Coronary artery (tissue), 2 donors: ENCODE measurements around the gene CHDH.

ENCODE experiments used
- DNase-seq: peaks from one replicate; pipeline ENCODE4 v3.0.0-alpha.2; 2017; ENCODE audit warnings: low spot score
- H3K27ac ChIP-seq, 2 donors: fragments of 200-600 bp; sonication (generic); one replicate each; pipeline ENCODE4 v1.5.1; 2016 to 2019
- H3K4me3 ChIP-seq: fragments of 200-600 bp; sonication (generic); 2 replicates; pipeline ENCODE4 v1.5.1; 2016; ENCODE audit warnings: mild to moderate bottlenecking, moderate library complexity
- TF ChIP-seq, protein P1 (sequence below): fragments of 200-600 bp; sonication (generic); IDR thresholded peaks from one replicate; pipeline ENCODE4 v1.5.1; 2019; ENCODE audit warnings: antibody characterized with exemption

The CHDH gene

DNA sequence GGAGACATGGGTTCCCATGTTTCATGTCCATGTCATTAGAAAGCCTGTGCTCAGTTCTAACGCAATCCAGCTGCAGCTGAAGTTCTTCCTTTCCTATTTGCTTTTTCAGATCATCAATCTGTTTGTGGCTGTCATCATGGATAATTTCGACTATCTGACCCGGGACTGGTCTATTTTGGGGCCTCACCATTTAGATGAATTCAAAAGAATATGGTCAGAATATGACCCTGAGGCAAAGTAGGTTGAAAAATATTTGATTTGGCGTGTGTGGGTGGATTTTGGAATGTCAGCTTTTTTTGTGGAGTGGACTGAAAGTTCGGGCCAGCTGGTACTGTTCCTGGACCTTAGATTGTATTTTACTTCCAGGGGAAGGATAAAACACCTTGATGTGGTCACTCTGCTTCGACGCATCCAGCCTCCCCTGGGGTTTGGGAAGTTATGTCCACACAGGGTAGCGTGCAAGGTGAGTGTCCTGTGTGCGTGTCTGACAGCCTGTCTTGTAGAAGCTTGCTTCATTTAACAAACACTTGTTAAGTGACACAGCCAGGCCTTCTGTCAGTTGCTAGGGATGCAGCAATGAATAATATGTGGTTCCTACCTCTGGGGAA is 69.6 kb downstream of the CHDH start:
- Histone ChIP-seq H3K4me3 (no peak overlapping the region), H3K27ac (peak overlapping the region in 1 of 2 donors; percentile 18)
- DNase-seq: no peak
- TF ChIP-seq, protein P1, sequence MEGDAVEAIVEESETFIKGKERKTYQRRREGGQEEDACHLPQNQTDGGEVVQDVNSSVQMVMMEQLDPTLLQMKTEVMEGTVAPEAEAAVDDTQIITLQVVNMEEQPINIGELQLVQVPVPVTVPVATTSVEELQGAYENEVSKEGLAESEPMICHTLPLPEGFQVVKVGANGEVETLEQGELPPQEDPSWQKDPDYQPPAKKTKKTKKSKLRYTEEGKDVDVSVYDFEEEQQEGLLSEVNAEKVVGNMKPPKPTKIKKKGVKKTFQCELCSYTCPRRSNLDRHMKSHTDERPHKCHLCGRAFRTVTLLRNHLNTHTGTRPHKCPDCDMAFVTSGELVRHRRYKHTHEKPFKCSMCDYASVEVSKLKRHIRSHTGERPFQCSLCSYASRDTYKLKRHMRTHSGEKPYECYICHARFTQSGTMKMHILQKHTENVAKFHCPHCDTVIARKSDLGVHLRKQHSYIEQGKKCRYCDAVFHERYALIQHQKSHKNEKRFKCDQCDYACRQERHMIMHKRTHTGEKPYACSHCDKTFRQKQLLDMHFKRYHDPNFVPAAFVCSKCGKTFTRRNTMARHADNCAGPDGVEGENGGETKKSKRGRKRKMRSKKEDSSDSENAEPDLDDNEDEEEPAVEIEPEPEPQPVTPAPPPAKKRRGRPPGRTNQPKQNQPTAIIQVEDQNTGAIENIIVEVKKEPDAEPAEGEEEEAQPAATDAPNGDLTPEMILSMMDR: no peak

DNA sequence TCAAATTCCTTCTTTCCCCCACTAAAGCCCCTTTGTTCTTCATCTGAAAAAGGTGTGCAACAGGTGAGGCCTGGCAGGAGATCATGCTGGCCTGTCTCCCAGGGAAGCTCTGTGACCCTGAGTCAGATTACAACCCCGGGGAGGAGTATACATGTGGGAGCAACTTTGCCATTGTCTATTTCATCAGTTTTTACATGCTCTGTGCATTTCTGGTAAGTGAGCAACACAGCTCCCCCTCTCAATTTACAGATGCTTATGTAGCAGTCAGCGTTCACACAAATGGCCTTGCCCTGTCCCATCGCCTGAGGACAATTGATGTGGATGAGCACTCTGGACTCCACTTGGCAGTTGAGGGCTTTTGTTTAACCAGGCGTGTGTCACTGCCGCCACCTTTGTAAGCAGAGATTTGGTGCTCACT is 70.4 kb downstream of the CHDH start:
- TF ChIP-seq, protein P1: no peak
- Histone ChIP-seq H3K4me3 (no peak overlapping the region), H3K27ac (no peak overlapping the region)
- DNase-seq: no peak

DNA sequence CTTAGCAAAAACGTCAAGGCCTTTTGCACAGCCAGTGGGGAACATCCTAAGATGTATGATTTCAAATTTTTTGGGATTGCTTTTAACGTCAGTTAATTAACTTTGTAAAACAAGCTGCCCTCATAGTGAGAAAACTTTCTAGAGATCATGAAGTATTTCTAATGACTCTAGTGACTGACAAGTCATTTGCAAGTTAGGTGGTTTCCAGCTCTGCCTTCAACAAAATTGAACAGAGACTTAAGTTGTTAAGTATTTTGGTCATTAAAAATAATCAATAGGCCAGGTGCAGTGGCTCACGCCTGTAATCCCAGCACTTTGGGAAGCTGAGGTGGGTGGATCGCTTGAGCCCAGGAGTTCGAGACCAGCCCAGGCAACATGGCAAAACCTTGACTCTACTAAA is 71.2 kb downstream of the CHDH start:
- H3K4me3 ChIP-seq: no peak overlapping the region
- DNase-seq: no peak
- TF ChIP-seq, protein P1: no peak
- H3K27ac ChIP-seq: no peak overlapping the region

DNA sequence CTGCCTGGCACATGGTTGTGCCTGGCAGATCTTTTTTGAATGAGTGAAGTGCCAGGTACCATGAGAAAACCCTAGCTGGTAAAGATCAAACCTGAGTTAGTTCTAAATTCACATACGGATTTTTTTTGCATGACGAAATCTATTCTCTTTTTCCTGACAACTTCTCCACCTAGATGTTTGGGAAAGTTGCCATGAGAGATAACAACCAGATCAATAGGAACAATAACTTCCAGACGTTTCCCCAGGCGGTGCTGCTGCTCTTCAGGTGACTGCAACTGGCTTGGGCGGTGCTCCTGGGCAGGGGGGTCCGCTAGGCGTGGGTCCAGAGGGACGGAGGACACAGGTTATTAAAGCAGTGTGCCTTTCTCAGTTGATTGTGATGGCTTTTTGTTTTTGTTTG is 71.8 kb downstream of the CHDH start:
- no peak for DNase-seq
- Histone ChIP-seq H3K27ac (no peak overlapping the region), H3K4me3 (no peak overlapping the region)
- TF ChIP-seq, protein P1: no peak

DNA sequence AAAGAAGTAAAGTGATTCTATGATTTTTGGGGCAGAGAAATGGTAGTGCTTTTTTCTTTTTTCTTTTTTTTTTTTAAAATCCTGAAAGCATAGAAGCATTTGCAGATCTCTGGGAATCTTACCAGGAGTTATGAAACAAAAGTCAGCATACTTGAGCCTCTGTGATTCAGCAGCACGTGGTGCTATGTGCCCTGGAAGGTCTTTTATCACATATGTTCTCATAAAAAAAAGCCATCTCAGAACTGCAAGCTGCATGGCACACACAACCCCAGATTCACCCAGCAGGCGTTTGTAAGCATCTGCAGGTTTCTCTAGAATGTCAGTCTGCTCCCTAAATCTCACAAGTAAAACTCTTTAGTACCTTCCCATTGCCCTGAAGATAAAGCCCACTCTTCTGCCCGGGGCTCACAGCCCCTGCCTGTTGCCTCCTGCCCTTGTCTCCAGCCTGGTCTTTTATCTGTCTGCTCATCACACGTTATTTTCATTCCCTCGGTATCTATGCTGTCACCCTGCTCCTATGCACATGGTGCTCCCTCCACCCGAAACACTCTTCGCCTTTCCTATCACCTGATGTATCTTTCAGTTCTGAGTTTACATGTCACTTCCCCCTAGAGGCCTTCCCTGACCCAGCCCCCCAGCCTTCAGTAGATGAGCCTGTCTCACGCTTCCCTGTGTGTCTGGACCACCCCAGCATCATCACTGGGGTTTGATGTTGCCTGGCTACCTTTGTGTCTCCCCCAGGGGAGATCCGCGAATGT is 72.4 kb downstream of the CHDH start:
- Histone ChIP-seq H3K27ac (no peak overlapping the region), H3K4me3 (no peak overlapping the region)
- TF ChIP-seq, protein P1: no peak
- no peak for DNase-seq

DNA sequence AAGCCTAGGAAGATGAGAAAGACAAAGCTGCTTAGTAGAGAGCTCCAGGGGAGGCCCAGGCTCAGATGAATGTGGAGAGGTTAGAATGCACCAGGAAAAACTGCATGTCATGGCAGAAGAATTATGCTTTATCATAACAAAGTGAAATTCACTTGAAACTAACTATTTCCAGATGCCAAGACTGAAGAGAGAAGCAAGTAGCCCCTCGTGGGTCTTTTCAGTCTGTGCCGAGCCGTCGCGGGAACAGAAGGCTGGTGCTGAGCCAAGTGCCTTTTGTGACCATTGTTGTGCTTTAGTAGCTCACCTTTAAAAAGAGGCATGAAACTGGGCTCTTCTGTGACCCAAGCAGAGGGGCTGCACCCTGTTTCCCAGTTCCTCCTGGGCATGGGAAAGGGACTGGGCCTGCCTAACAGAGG is 73.2 kb downstream of the CHDH start:
- Histone ChIP-seq H3K27ac (no peak overlapping the region), H3K4me3 (no peak overlapping the region)
- TF ChIP-seq, protein P1: no peak
- DNase-seq: no peak

DNA sequence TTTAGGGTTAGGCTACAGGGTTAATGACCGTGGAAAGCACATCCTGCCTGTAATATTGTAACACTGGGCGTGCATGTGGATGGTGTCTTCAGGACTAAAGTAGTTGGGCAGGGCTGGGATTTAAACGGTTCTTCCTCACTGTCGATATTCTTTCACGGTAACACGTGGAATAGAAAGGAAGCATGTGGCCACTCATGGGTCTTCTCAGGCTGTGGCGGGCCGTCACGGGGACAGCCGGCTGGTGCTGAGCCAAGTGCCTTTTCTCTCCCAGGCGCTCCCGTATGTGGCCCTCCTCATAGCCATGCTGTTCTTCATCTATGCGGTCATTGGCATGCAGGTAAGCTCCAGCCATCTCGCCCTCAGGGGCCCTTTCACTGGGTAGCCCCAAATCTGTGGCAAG is 73.7 kb downstream of the CHDH start:
- H3K4me3 ChIP-seq: no peak overlapping the region
- TF ChIP-seq, protein P1: no peak
- DNase-seq: no peak
- H3K27ac ChIP-seq: no peak overlapping the region
